Measurements from ENCODE around the gene IQSEC1.

GRCh38 chr3:12977117-12977808, 96.0 kb downstream of the IQSEC1 start:
- no peak for TF ChIP-seq POLR2AphosphoS5 (IDR thresholded peaks at IDR 0.05; ENCODE audit: low read depth, low read length)
- no peak for TF ChIP-seq ELF1 (IDR thresholded peaks at IDR 0.05; ENCODE audit: borderline replicate concordance, low read depth)
- no peak for TF ChIP-seq RAD21 (IDR thresholded peaks at IDR 0.05; ENCODE audit: low read depth)
- TF ChIP-seq EZH2phosphoT487 (IDR thresholded peaks at IDR 0.05; ENCODE audit: borderline replicate concordance), result no peak
- no peak for TF ChIP-seq POLR2A (IDR thresholded peaks at IDR 0.05; ENCODE audit: borderline replicate concordance, extremely low read depth, insufficient read depth, insufficient read length)
- no peak for TF ChIP-seq MAX (IDR thresholded peaks at IDR 0.05)
- TF ChIP-seq CTCF (IDR thresholded peaks at IDR 0.05 in 2 of 3, conservative IDR thresholded peaks at IDR 0.05 in 1 of 3; ENCODE audit: borderline replicate concordance in 1 of 3, insufficient read depth in 1 of 3, low read depth in 2 of 3, low read length in 2 of 3), result no peak
